B cell (primary cell): ENCODE results near the gene SLC41A3.

Experiments
- CTCF ChIP-seq: fragments of 200-600 bp; IDR thresholded peaks from one replicate; pipeline ENCODE4 v1.8.0; 2022; ENCODE audit warnings: antibody characterized with exemption, mild to moderate bottlenecking
- EZH2 ChIP-seq: IDR thresholded peaks from 2 replicates; pipeline ENCODE4 v1.6.1; 2012; ENCODE audit warnings: borderline replicate concordance, low read depth, mild to moderate bottlenecking, moderate library complexity, low read length; ENCODE audit not compliant: insufficient read depth, poor library complexity, severe bottlenecking

DNA sequence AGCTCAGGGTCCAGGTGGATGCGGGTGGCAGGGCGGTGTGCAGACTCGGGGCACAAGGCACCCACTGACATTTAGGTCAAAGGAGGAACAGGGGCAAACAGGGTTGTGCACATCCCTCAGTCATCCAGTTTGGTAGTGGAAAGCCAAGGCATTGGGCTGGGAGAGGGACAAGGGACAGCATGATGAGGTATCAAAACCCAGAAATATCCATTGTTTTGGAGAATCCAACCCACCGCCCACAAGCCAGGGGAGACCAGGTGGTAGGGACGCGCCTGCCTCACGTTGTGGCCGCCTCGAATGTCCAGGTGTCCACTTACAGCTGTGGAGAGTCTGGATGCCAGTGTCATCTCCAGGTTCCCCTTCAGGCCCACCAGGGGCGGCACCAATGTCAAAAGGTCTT, 33.3 kb downstream of the SLC41A3 start:
- TF ChIP-seq CTCF (no peak), EZH2 (no peak)
